B cell (primary cell): ENCODE data around the gene GIPC3.

Experiments
- CTCF ChIP-seq: fragments of 200-600 bp; IDR thresholded peaks from one replicate; pipeline ENCODE4 v1.8.0; 2022; ENCODE audit warnings: antibody characterized with exemption, mild to moderate bottlenecking
- EZH2 ChIP-seq: IDR thresholded peaks from 2 replicates; pipeline ENCODE4 v1.6.1; 2012; ENCODE audit warnings: borderline replicate concordance, low read depth, mild to moderate bottlenecking, moderate library complexity, low read length; ENCODE audit not compliant: insufficient read depth, poor library complexity, severe bottlenecking

- no peak for TF ChIP-seq CTCF
- TF ChIP-seq EZH2: no peak
These were observed 57.0 kb downstream of the GIPC3 start for GRCh38 chr19:3642296-3642695.
